SK-N-MC (cell line): ENCODE measurements around the gene KLF7.

Source experiments
- EZH2 ChIP-seq: fragments of 200-600 bp; sonication (generic); IDR thresholded peaks from one replicate; pipeline ENCODE4 v1.6.1; 2017; ENCODE audit warnings: antibody characterized with exemption
- POLR2AphosphoS5 ChIP-seq: IDR thresholded peaks from 2 replicates; pipeline ENCODE4 v1.6.1; 2012; ENCODE audit warnings: mild to moderate bottlenecking, low read depth, low read length, borderline replicate concordance

- TF ChIP-seq POLR2AphosphoS5 (no peak), EZH2 (no peak)
Measured at GRCh38 chr2:207138627-207139297, 27.0 kb downstream of the KLF7 start.
